ENCODE results near the gene SDR42E1. TPM values are rescaled to one million over a fixed set of nuclear protein-coding genes. Genes with fewer than 3 reads are reported as not detected.
A peak's percentile ranks its signal among the peaks of the same experiment; 100 is the strongest.

The SDR42E1 gene
- total and polyA plus RNA-seq, 2 of the 13 experiments (the other 11 are each of a cell fraction or from before 2014, with no cell fraction given) = 0.01 to 0.13 TPM

DNA sequence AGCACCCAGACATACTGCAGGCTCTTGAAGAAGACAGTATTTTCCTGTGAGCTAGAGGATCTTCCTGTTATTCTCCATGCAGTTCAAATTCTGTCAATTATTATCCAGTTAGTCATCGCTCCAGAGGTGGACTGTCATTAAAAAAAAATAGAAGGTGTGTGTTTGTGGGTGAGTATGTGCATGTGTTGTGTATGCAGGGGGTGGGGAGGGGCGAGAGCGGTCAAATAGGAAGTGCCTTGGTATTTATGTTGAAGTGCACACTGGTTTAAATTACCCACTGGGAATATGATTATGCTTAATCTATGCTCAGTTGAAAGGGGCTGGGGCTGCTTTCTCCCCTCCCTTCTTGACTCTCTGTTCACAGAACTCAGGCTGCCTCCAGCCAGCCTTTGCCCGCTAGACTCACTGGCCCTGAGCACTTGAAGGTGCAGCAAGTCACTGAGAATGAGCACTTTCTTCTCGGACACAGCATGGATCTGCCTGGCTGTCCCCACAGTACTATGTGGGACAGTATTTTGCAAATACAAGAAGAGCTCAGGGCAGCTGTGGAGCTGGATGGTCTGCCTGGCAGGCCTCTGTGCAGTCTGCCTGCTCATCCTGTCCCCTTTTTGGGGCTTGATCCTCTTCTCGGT lies 23.8 kb upstream of the SDR42E1 start, which contains the start of gene HSD17B2 (continued):
- TF ChIP-seq, protein P1, sequence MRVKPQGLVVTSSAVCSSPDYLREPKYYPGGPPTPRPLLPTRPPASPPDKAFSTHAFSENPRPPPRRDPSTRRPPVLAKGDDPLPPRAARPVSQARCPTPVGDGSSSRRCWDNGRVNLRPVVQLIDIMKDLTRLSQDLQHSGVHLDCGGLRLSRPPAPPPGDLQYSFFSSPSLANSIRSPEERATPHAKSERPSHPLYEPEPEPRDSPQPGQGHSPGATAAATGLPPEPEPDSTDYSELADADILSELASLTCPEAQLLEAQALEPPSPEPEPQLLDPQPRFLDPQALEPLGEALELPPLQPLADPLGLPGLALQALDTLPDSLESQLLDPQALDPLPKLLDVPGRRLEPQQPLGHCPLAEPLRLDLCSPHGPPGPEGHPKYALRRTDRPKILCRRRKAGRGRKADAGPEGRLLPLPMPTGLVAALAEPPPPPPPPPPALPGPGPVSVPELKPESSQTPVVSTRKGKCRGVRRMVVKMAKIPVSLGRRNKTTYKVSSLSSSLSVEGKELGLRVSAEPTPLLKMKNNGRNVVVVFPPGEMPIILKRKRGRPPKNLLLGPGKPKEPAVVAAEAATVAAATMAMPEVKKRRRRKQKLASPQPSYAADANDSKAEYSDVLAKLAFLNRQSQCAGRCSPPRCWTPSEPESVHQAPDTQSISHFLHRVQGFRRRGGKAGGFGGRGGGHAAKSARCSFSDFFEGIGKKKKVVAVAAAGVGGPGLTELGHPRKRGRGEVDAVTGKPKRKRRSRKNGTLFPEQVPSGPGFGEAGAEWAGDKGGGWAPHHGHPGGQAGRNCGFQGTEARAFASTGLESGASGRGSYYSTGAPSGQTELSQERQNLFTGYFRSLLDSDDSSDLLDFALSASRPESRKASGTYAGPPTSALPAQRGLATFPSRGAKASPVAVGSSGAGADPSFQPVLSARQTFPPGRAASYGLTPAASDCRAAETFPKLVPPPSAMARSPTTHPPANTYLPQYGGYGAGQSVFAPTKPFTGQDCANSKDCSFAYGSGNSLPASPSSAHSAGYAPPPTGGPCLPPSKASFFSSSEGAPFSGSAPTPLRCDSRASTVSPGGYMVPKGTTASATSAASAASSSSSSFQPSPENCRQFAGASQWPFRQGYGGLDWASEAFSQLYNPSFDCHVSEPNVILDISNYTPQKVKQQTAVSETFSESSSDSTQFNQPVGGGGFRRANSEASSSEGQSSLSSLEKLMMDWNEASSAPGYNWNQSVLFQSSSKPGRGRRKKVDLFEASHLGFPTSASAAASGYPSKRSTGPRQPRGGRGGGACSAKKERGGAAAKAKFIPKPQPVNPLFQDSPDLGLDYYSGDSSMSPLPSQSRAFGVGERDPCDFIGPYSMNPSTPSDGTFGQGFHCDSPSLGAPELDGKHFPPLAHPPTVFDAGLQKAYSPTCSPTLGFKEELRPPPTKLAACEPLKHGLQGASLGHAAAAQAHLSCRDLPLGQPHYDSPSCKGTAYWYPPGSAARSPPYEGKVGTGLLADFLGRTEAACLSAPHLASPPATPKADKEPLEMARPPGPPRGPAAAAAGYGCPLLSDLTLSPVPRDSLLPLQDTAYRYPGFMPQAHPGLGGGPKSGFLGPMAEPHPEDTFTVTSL (CRISPR knock-in tag; IDR thresholded peaks at IDR 0.05; ENCODE audit: borderline replicate concordance) = peak; percentile 54; the same call in 1 of the 2 replicates
- TF ChIP-seq, protein P2, sequence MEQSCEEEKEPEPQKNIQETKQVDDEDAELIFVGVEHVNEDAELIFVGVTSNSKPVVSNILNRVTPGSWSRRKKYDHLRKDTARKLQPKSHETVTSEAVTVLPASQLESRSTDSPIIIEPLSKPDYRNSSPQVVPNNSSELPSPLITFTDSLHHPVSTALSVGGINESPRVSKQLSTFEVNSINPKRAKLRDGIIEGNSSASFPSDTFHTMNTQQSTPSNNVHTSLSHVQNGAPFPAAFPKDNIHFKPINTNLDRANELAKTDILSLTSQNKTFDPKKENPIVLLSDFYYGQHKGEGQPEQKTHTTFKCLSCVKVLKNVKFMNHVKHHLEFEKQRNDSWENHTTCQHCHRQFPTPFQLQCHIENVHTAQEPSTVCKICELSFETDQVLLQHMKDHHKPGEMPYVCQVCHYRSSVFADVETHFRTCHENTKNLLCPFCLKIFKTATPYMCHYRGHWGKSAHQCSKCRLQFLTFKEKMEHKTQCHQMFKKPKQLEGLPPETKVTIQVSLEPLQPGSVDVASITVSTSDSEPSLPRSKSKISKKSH (CRISPR knock-in tag; IDR thresholded peaks at IDR 0.05; ENCODE audit: borderline replicate concordance) = no peak
- TF ChIP-seq MED1 (CRISPR knock-in tag; IDR thresholded peaks at IDR 0.05) (peak; percentile 85), NFRKB (IDR thresholded peaks at IDR 0.05) (no peak), ZNF232 (CRISPR knock-in tag; IDR thresholded peaks at IDR 0.05; ENCODE audit: borderline replicate concordance) (no peak; the same call in 1 of the 2 replicates), AHR (CRISPR knock-in tag; IDR thresholded peaks at IDR 0.05) (no peak), PLRG1 (conservative IDR thresholded peaks at IDR 0.05) (no peak), SRY (CRISPR knock-in tag; IDR thresholded peaks at IDR 0.05) (peak; percentile 69; the same call in 1 of the 2 replicates), SOX6 (IDR thresholded peaks at IDR 0.05) (no peak), SOX6 (CRISPR knock-in tag; IDR thresholded peaks at IDR 0.05) (peak; percentile 68; the same call in 1 of the 2 replicates)
- TF ChIP-seq, protein P3, sequence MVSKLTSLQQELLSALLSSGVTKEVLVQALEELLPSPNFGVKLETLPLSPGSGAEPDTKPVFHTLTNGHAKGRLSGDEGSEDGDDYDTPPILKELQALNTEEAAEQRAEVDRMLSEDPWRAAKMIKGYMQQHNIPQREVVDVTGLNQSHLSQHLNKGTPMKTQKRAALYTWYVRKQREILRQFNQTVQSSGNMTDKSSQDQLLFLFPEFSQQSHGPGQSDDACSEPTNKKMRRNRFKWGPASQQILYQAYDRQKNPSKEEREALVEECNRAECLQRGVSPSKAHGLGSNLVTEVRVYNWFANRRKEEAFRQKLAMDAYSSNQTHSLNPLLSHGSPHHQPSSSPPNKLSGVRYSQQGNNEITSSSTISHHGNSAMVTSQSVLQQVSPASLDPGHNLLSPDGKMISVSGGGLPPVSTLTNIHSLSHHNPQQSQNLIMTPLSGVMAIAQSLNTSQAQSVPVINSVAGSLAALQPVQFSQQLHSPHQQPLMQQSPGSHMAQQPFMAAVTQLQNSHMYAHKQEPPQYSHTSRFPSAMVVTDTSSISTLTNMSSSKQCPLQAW (CRISPR knock-in tag; IDR thresholded peaks at IDR 0.05) = peak; percentile 99
- TF ChIP-seq, protein P4, sequence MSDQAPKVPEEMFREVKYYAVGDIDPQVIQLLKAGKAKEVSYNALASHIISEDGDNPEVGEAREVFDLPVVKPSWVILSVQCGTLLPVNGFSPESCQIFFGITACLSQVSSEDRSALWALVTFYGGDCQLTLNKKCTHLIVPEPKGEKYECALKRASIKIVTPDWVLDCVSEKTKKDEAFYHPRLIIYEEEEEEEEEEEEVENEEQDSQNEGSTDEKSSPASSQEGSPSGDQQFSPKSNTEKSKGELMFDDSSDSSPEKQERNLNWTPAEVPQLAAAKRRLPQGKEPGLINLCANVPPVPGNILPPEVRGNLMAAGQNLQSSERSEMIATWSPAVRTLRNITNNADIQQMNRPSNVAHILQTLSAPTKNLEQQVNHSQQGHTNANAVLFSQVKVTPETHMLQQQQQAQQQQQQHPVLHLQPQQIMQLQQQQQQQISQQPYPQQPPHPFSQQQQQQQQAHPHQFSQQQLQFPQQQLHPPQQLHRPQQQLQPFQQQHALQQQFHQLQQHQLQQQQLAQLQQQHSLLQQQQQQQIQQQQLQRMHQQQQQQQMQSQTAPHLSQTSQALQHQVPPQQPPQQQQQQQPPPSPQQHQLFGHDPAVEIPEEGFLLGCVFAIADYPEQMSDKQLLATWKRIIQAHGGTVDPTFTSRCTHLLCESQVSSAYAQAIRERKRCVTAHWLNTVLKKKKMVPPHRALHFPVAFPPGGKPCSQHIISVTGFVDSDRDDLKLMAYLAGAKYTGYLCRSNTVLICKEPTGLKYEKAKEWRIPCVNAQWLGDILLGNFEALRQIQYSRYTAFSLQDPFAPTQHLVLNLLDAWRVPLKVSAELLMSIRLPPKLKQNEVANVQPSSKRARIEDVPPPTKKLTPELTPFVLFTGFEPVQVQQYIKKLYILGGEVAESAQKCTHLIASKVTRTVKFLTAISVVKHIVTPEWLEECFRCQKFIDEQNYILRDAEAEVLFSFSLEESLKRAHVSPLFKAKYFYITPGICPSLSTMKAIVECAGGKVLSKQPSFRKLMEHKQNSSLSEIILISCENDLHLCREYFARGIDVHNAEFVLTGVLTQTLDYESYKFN (CRISPR knock-in tag; conservative IDR thresholded peaks at IDR 0.05) = peak; percentile 84
